SK-N-SH treated with all-trans-retinoic acid at 6 μM for 48 hours (cell line): ENCODE results near the gene APOBEC4.
A peak's percentile ranks its signal among the peaks of the same experiment; 100 is the strongest.

Experiments
- ATAC-seq: fragments of 200-7000 bp; cut with Tn5 transposase; 3 replicates; pipeline ENCODE4 v1.9.1; 2020; ENCODE audit warnings: mild to moderate bottlenecking, moderate library complexity
- ARNTL ChIP-seq: fragments of 450-650 bp; formaldehyde crosslinking; IDR thresholded peaks from 2 replicates; pipeline ENCODE4 v1.5.0; 2020; ENCODE audit warnings: low read depth, mild to moderate bottlenecking, moderate library complexity, borderline replicate concordance
- BACH2 ChIP-seq: fragments of 250-450 bp; sonication (Bioruptor Pico); IDR thresholded peaks from 2 replicates; pipeline ENCODE4 v1.9.0; 2021; ENCODE audit warnings: mild to moderate bottlenecking, borderline replicate concordance
- CREB5 ChIP-seq: fragments of 250-450 bp; sonication (Bioruptor Pico); IDR thresholded peaks from 2 replicates; pipeline ENCODE4 v1.5.1; 2020; ENCODE audit warnings: low read depth, mild to moderate bottlenecking, moderate library complexity
- CSDC2 ChIP-seq: fragments of 250-450 bp; sonication (Bioruptor Pico); IDR thresholded peaks from 2 replicates; pipeline ENCODE4 v1.5.0; 2020; ENCODE audit warnings: mild to moderate bottlenecking, moderate library complexity
- CSRNP3 ChIP-seq: fragments of 250-450 bp; sonication (Bioruptor Pico); IDR thresholded peaks from 2 replicates; pipeline ENCODE4 v1.5.1; 2021; ENCODE audit warnings: mild to moderate bottlenecking, moderate library complexity
- ESRRG ChIP-seq: fragments of 250-450 bp; sonication (Bioruptor Pico); IDR thresholded peaks from 2 replicates; pipeline ENCODE4 v1.6.1; 2021; ENCODE audit warnings: mild to moderate bottlenecking
- GLIS3 ChIP-seq: fragments of 250-450 bp; sonication (Bioruptor Pico); IDR thresholded peaks from 2 replicates; pipeline ENCODE4 v1.5.0; 2020; ENCODE audit warnings: mild to moderate bottlenecking, moderate library complexity
- ISL1 ChIP-seq: fragments of 250-450 bp; sonication (Bioruptor Pico); IDR thresholded peaks from 2 replicates; pipeline ENCODE4 v2.1.2; 2022; ENCODE audit warnings: mild to moderate bottlenecking, moderate library complexity
- OSR1 ChIP-seq: fragments of 250-450 bp; sonication (Bioruptor Pico); IDR thresholded peaks from 2 replicates; pipeline ENCODE4 v1.8.0; 2022; ENCODE audit warnings: moderate library complexity, mild to moderate bottlenecking, inconsistent platforms
- PATZ1 ChIP-seq: fragments of 250-450 bp; sonication (Bioruptor Pico); IDR thresholded peaks from 2 replicates; pipeline ENCODE4 v1.8.0; 2020; ENCODE audit warnings: mild to moderate bottlenecking, moderate library complexity, borderline replicate concordance
- PPARA ChIP-seq: fragments of 250-450 bp; sonication (Bioruptor Pico); IDR thresholded peaks from 2 replicates; pipeline ENCODE4 v1.5.0; 2020; ENCODE audit warnings: mild to moderate bottlenecking, borderline replicate concordance
- RARB ChIP-seq: fragments of 250-450 bp; sonication (Bioruptor Pico); IDR thresholded peaks from 2 replicates; pipeline ENCODE4 v1.8.0; 2021; ENCODE audit warnings: mild to moderate bottlenecking, moderate library complexity
- SNAI2 ChIP-seq: fragments of 250-450 bp; sonication (Bioruptor Pico); IDR thresholded peaks from 2 replicates; pipeline ENCODE4 v1.5.0; 2020; ENCODE audit warnings: mild to moderate bottlenecking, moderate library complexity
- TCF4 ChIP-seq: fragments of 250-450 bp; sonication (Bioruptor Pico); IDR thresholded peaks from 2 replicates; pipeline ENCODE4 v1.8.0; 2021; ENCODE audit warnings: mild to moderate bottlenecking, moderate library complexity, borderline replicate concordance
- TOX ChIP-seq: fragments of 250-450 bp; sonication (Bioruptor Pico); IDR thresholded peaks from 2 replicates; pipeline ENCODE4 v1.8.0; 2021; ENCODE audit warnings: mild to moderate bottlenecking, moderate library complexity, borderline replicate concordance
- ZC3H10 ChIP-seq: fragments of 250-450 bp; sonication (Bioruptor Pico); IDR thresholded peaks from 2 replicates; pipeline ENCODE4 v1.5.1; 2021; ENCODE audit warnings: mild to moderate bottlenecking, moderate library complexity
- ZFP3 ChIP-seq: fragments of 250-450 bp; sonication (Bioruptor Pico); IDR thresholded peaks from 2 replicates; pipeline ENCODE4 v1.5.0; 2020; ENCODE audit warnings: mild to moderate bottlenecking, moderate library complexity
- ZFP30 ChIP-seq: fragments of 450-650 bp; formaldehyde crosslinking; IDR thresholded peaks from 2 replicates; pipeline ENCODE4 v1.5.0; 2022; ENCODE audit warnings: mild to moderate bottlenecking, moderate library complexity
- ZNF565 ChIP-seq: fragments of 450-650 bp; formaldehyde crosslinking; conservative IDR thresholded peaks from 2 replicates; pipeline ENCODE4 v1.5.0; 2020; ENCODE audit warnings: low read depth, mild to moderate bottlenecking, moderate library complexity
- ZNF70 ChIP-seq: fragments of 450-650 bp; formaldehyde crosslinking; IDR thresholded peaks from 2 replicates; pipeline ENCODE4 v1.5.0; 2020; ENCODE audit warnings: mild to moderate bottlenecking, moderate library complexity
- ZNF8 ChIP-seq: fragments of 450-650 bp; formaldehyde crosslinking; IDR thresholded peaks from 2 replicates; pipeline ENCODE4 v1.5.0; 2020; ENCODE audit warnings: mild to moderate bottlenecking, moderate library complexity
- TF ChIP-seq, protein P1 (sequence below): fragments of 250-450 bp; sonication (Bioruptor Pico); IDR thresholded peaks from 2 replicates; pipeline ENCODE4 v1.8.0; 2021; ENCODE audit warnings: low read depth, mild to moderate bottlenecking, moderate library complexity, borderline replicate concordance

APOBEC4 gene

GRCh38 chr1:183600136-183600535, 53.0 kb downstream of the APOBEC4 start:
- ATAC-seq, result peak; percentile 29
- TF ChIP-seq ZC3H10 (peak; percentile 55; the same call in 1 of the 2 replicates), BACH2 (no peak), ZNF565 (no peak), ZNF70 (no peak), ZFP30 (CRISPR knock-in tag) (no peak), TOX (peak; percentile 17; the same call in 1 of the 2 replicates), TCF4 (CRISPR knock-in tag) (no peak), SNAI2 (CRISPR knock-in tag) (no peak)

DNA sequence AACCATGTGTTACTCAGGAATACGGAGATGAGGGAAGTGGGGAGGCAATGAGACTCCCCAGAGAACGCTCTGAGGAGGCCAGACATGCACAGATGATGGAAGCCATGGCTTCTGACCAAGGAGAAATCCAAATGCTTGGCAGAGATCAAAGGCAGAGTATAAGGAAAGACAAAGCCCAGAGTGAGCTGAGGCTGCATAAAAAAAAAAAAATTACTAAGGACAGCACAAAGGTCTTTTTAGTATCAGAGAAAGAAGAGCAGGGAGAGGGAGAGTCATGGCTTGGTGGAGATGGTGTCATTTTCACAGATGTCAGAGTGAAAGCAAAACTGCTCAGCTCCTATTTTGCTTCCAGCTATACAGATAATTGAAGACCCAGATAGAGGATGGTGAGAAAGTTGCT, 54.7 kb downstream of the APOBEC4 start:
- peak; percentile 59 for ATAC-seq
- TF ChIP-seq, protein P1, sequence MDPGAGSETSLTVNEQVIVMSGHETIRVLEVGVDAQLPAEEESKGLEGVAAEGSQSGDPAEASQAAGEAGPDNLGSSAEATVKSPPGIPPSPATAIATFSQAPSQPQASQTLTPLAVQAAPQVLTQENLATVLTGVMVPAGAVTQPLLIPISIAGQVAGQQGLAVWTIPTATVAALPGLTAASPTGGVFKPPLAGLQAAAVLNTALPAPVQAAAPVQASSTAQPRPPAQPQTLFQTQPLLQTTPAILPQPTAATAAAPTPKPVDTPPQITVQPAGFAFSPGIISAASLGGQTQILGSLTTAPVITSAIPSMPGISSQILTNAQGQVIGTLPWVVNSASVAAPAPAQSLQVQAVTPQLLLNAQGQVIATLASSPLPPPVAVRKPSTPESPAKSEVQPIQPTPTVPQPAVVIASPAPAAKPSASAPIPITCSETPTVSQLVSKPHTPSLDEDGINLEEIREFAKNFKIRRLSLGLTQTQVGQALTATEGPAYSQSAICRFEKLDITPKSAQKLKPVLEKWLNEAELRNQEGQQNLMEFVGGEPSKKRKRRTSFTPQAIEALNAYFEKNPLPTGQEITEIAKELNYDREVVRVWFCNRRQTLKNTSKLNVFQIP, result no peak
- TF ChIP-seq TOX, result no peak
- TF ChIP-seq RARB, result no peak
- TF ChIP-seq ZNF70, result no peak
- no peak for TF ChIP-seq ISL1 (CRISPR knock-in tag)
- no peak for TF ChIP-seq CSRNP3 (CRISPR knock-in tag)
- TF ChIP-seq ZNF8 (CRISPR knock-in tag), result no peak
- no peak for TF ChIP-seq ZNF565
- TF ChIP-seq CREB5 (CRISPR knock-in tag), result no peak
- TF ChIP-seq GLIS3 (CRISPR knock-in tag), result no peak
- TF ChIP-seq ARNTL (CRISPR knock-in tag), result no peak
- TF ChIP-seq OSR1, result no peak
- TF ChIP-seq ESRRG (CRISPR knock-in tag), result no peak
- TF ChIP-seq TCF4 (CRISPR knock-in tag), result no peak
- TF ChIP-seq PPARA (CRISPR knock-in tag), result no peak
- TF ChIP-seq ZFP30 (CRISPR knock-in tag), result no peak
- no peak for TF ChIP-seq PATZ1 (CRISPR knock-in tag)

DNA sequence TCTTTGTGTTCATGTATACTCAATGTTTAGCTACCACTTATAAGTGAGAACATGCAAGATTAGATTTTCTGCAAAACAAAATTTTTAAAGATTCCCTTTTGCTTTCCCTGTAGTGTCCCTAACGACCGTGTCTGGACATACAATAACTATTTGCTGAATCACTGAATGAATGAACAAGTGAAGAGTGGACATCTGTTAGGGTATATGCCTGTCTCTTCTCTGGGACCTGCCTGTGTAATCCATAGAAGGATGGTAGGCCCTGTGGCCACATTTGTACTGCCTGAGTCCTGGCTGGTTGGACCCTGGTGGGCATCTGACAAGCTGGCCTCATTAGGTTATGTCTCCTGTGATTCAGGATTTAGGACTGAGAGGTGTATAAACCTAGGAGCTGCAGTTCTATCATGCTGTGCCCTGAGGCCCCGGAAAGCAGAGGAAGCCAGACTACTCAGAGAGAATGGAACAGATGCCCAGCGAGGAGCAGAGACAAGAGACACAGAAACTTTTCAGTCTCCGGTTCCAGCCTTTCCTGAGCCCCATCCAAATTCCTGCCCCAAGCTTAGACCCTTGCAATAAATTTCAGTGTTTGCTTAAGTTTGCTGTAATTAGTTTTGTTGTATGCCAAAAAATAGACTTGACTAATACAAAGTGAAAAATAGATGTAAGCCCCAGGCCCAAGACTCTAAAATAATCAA, 55.3 kb downstream of the APOBEC4 start:
- peak; percentile 51 for ATAC-seq

More for the DNA sequence above, 55.3 kb downstream of the APOBEC4 start:
- TF ChIP-seq, protein P1, result no peak
- TF ChIP-seq RARB (no peak), CREB5 (CRISPR knock-in tag) (no peak), ZNF8 (CRISPR knock-in tag) (no peak), ZFP3 (CRISPR knock-in tag) (no peak), ISL1 (CRISPR knock-in tag) (no peak), ARNTL (CRISPR knock-in tag) (no peak), GLIS3 (CRISPR knock-in tag) (no peak), PATZ1 (CRISPR knock-in tag) (no peak), ZFP30 (CRISPR knock-in tag) (no peak), ZNF70 (no peak), BACH2 (no peak), OSR1 (no peak), CSRNP3 (CRISPR knock-in tag) (no peak), CSDC2 (CRISPR knock-in tag) (no peak), ESRRG (CRISPR knock-in tag) (no peak)
